GM21825 (cell line): ENCODE results near the gene ZNF331.
"Not testable (repeated sequence)": the region's sequence is repeated elsewhere in the genome, so short reads cannot be mapped to it uniquely, and the experiment has no call there.

ENCODE experiments used
- ATAC-seq: cut with Tn5 transposase; IDR thresholded peaks from one replicate; pipeline ENCODE4 v1.9.1; 2021; ENCODE audit warnings: mild to moderate bottlenecking, moderate library complexity; ENCODE audit not compliant: unreplicated experiment

Gene ZNF331

GRCh38 chr19:53537521-53538377 is at the start of gene ZNF331:
Gene ZNF331 (plus strand): TSS chr19:53538145. CDS start chr19:53569377, 31,232 bp downstream.
- ATAC-seq = peak; percentile 61

- no peak for ATAC-seq
Observed at GRCh38 chr19:53492153-53492552, 45.8 kb upstream of the ZNF331 start.

- ATAC-seq = not testable (repeated sequence)
Observed at GRCh38 chr19:53497311-53498023, 40.5 kb upstream of the ZNF331 start.

GRCh38 chr19:53498024-53498395 is 39.9 kb upstream of the ZNF331 start:
- ATAC-seq = not testable (repeated sequence)

- not testable (repeated sequence) for ATAC-seq
Observed at GRCh38 chr19:53503151-53503550, 34.8 kb upstream of the ZNF331 start.

- ATAC-seq = not testable (repeated sequence)
Observed at GRCh38 chr19:53503671-53504364, 34.1 kb upstream of the ZNF331 start.

GRCh38 chr19:53504365-53504703 is 33.6 kb upstream of the ZNF331 start:
- not testable (repeated sequence) for ATAC-seq

GRCh38 chr19:53504885-53505284 is 33.1 kb upstream of the ZNF331 start:
- ATAC-seq = no peak

GRCh38 chr19:53506728-53507127 is 31.2 kb upstream of the ZNF331 start:
- no peak for ATAC-seq

GRCh38 chr19:53507523-53508442 is 30.2 kb upstream of the ZNF331 start:
- no peak for ATAC-seq

GRCh38 chr19:53509443-53509842 is 28.5 kb upstream of the ZNF331 start:
- no peak for ATAC-seq

GRCh38 chr19:53509845-53510244 is 28.1 kb upstream of the ZNF331 start:
- no peak for ATAC-seq

- ATAC-seq = no peak
Observed at GRCh38 chr19:53511357-53511756, 26.6 kb upstream of the ZNF331 start.

GRCh38 chr19:53511933-53512374 is 26.0 kb upstream of the ZNF331 start:
- ATAC-seq = no peak

GRCh38 chr19:53515047-53515446 is 22.9 kb upstream of the ZNF331 start:
- not testable (repeated sequence) for ATAC-seq

GRCh38 chr19:53517114-53517741 is 20.7 kb upstream of the ZNF331 start:
- no peak for ATAC-seq

- ATAC-seq = no peak
Observed at GRCh38 chr19:53518121-53518520, 19.8 kb upstream of the ZNF331 start.

GRCh38 chr19:53518716-53519115 is 19.2 kb upstream of the ZNF331 start:
- no peak for ATAC-seq

GRCh38 chr19:53519446-53519845 is 18.5 kb upstream of the ZNF331 start:
- ATAC-seq = no peak

GRCh38 chr19:53520163-53520546 is 17.8 kb upstream of the ZNF331 start:
- ATAC-seq = no peak
